ENCODE results near the gene TNMD.

DNA sequence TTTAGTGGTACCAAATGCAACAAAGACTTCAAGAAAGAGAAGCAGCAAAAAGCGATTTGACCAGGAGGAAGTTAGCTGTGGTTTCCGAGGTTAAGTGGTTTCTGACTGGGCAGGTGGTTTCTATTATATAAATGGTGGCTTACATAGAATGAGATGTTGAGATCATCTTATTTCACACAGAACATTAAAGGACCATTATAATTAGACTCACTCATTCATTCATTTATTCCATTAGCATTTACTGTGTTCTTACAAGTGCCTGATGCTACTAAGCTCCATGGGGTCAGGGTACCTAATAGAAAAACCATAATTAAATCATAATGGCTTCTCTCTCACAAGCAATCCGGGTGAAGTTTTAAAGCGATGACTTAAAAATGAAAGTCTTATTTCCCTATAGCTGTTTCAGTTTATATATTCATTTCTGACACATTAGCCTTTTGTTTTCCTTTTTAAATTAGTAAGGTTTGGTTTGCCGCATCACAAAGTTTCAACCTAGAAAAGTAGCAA lies 41.3 kb downstream of the TNMD start:
- TF ChIP-seq POLR2A (IDR thresholded peaks at IDR 0.05): no peak
- TF ChIP-seq, protein P1, sequence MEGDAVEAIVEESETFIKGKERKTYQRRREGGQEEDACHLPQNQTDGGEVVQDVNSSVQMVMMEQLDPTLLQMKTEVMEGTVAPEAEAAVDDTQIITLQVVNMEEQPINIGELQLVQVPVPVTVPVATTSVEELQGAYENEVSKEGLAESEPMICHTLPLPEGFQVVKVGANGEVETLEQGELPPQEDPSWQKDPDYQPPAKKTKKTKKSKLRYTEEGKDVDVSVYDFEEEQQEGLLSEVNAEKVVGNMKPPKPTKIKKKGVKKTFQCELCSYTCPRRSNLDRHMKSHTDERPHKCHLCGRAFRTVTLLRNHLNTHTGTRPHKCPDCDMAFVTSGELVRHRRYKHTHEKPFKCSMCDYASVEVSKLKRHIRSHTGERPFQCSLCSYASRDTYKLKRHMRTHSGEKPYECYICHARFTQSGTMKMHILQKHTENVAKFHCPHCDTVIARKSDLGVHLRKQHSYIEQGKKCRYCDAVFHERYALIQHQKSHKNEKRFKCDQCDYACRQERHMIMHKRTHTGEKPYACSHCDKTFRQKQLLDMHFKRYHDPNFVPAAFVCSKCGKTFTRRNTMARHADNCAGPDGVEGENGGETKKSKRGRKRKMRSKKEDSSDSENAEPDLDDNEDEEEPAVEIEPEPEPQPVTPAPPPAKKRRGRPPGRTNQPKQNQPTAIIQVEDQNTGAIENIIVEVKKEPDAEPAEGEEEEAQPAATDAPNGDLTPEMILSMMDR (IDR thresholded peaks at IDR 0.05): no peak
